Breast epithelium (tissue), 3 donors: ENCODE data around the gene ECSIT.

Source experiments
- CTCF ChIP-seq, 3 donors: fragments of 450-650 bp; IDR thresholded peaks; one replicate each; pipeline ENCODE4 v1.5.1; 2016 to 2017; ENCODE audit warnings: antibody characterized with exemption in 3 of 3, mild to moderate bottlenecking in 3 of 3, moderate library complexity in 3 of 3
- POLR2A ChIP-seq: fragments of 450-650 bp; IDR thresholded peaks from one replicate; pipeline ENCODE4 v1.6.1; 2016; ENCODE audit warnings: antibody characterized with exemption, mild to moderate bottlenecking, moderate library complexity
- POLR2AphosphoS5 ChIP-seq, 3 donors: sonication (generic); formaldehyde crosslinking; IDR thresholded peaks; one replicate each; pipeline ENCODE4 v1.6.1; 2017; ENCODE audit warnings: antibody characterized with exemption in 3 of 3

GRCh38 chr19:11475861-11476260 lies 53.1 kb downstream of the ECSIT start:
- TF ChIP-seq CTCF (IDR thresholded peaks at IDR 0.05) (no peak), POLR2A (no peak), POLR2AphosphoS5 (IDR thresholded peaks at IDR 0.05) (no peak)
